Stimulated activated CD4-positive, alpha-beta T cell treated with anti-CD3 and anti-CD28 coated beads, TNF-alpha, amount 100 ng/mL, for 48 hours (primary cell): Measurements from ENCODE around the gene EBLN2.

Experiments
- DNase-seq, 3 donors: peaks; one replicate each; pipeline ENCODE4 v3.0.0-alpha.2; 2020; ENCODE audit warnings: low read depth in 3 of 3

Gene EBLN2

GRCh38 chr3:73061416-73061815, at the start of gene EBLN2:
Gene EBLN2, plus strand, starts transcription at chr3:73061659. Its CDS starts 423 bp downstream, at chr3:73062082.
- DNase-seq, result no peak

GRCh38 chr3:73018298-73018697, 43.2 kb upstream of the EBLN2 start:
- no peak for DNase-seq

GRCh38 chr3:73018790-73019441, 42.5 kb upstream of the EBLN2 start:
- DNase-seq, result no peak

GRCh38 chr3:73021301-73021835, 40.1 kb upstream of the EBLN2 start:
- no peak for DNase-seq

GRCh38 chr3:73024836-73025235, 36.6 kb upstream of the EBLN2 start:
- DNase-seq, result no peak

- DNase-seq, result no peak
Measured at GRCh38 chr3:73026111-73026759, 35.2 kb upstream of the EBLN2 start.

GRCh38 chr3:73026760-73027113, 34.7 kb upstream of the EBLN2 start:
- no peak for DNase-seq

GRCh38 chr3:73028803-73029202, 32.7 kb upstream of the EBLN2 start:
- DNase-seq, result no peak

- no peak for DNase-seq
Measured at GRCh38 chr3:73029321-73029796, 32.1 kb upstream of the EBLN2 start.

GRCh38 chr3:73030073-73030597, 31.3 kb upstream of the EBLN2 start:
- DNase-seq, result no peak

GRCh38 chr3:73031573-73032103, 29.8 kb upstream of the EBLN2 start:
- DNase-seq, result no peak

- no peak for DNase-seq
Measured at GRCh38 chr3:73036694-73037591, 24.5 kb upstream of the EBLN2 start.

- DNase-seq, result no peak
Measured at GRCh38 chr3:73041537-73041936, 19.9 kb upstream of the EBLN2 start.

GRCh38 chr3:73043414-73043813, 18.0 kb upstream of the EBLN2 start:
- DNase-seq, result no peak

- no peak for DNase-seq
Measured at GRCh38 chr3:73045391-73045790, 16.1 kb upstream of the EBLN2 start.

- DNase-seq, result no peak
Measured at GRCh38 chr3:73046195-73046594, 15.3 kb upstream of the EBLN2 start.

- DNase-seq, result no peak
Measured at GRCh38 chr3:73049319-73049718, 12.1 kb upstream of the EBLN2 start.

- DNase-seq, result no peak
Measured at GRCh38 chr3:73052857-73053256, 8.6 kb upstream of the EBLN2 start.

- DNase-seq, result no peak
Measured at GRCh38 chr3:73055583-73055982, 5.9 kb upstream of the EBLN2 start.

- no peak for DNase-seq
Measured at GRCh38 chr3:73056014-73056844, 5.2 kb upstream of the EBLN2 start.

- no peak for DNase-seq
Measured at GRCh38 chr3:73056845-73057150, 4.7 kb upstream of the EBLN2 start.
